Left cardiac atrium (tissue), 4 donors: ENCODE measurements around the gene SLC5A8. TPM values are rescaled to one million over a fixed set of nuclear protein-coding genes. Genes with fewer than 3 reads are reported as not detected.

Experiments used
- ATAC-seq, 2 donors: fragments of 200-7000 bp; cut with Tn5 transposase; one replicate each; pipeline ENCODE4 v1.9.1; 2020; ENCODE audit warnings: mild to moderate bottlenecking in 2 of 2, moderate library complexity in 2 of 2
- DNase-seq: peaks from one replicate; pipeline ENCODE4 v3.0.0-alpha.2; 2020
- intact Hi-C, 2 donors: fragments of 100-400 bp; cut with DNase I; formaldehyde crosslinking; loops; one replicate each; pipeline versions ENCODE4 v1.14.1 to v1.15.1; 2022 to 2023
- long read RNA-seq: library from polyadenylated mRNA; unstranded; transcript quantifications from one replicate; pipeline ENCODE4 v2.0.0, GENCODE V29; 2021
- total RNA-seq, 2 donors: library from RNA; stranded (reverse); fragmentation: NEBNext Ultra II Directional; extraction: Animal tissue kit (Norgen Biotek cat#: 25700); gene quantifications; one replicate each; pipeline ENCODE4 v1.2.1, GENCODE V29; 2021
- donor health status: DM: no; HTN: yes; CAD: no.
- donor health status: DM: no; HTN: yes; CAD: no; lungs with severe emphysema.
- donor health status: DM: yes; HTN: yes; CAD: no.
- donor health status: Dilated cardiomyopathy.

Gene SLC5A8, protein sequence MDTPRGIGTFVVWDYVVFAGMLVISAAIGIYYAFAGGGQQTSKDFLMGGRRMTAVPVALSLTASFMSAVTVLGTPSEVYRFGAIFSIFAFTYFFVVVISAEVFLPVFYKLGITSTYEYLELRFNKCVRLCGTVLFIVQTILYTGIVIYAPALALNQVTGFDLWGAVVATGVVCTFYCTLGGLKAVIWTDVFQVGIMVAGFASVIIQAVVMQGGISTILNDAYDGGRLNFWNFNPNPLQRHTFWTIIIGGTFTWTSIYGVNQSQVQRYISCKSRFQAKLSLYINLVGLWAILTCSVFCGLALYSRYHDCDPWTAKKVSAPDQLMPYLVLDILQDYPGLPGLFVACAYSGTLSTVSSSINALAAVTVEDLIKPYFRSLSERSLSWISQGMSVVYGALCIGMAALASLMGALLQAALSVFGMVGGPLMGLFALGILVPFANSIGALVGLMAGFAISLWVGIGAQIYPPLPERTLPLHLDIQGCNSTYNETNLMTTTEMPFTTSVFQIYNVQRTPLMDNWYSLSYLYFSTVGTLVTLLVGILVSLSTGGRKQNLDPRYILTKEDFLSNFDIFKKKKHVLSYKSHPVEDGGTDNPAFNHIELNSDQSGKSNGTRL
- not detected for total RNA-seq
- long read RNA-seq, result 0 reads

DNA sequence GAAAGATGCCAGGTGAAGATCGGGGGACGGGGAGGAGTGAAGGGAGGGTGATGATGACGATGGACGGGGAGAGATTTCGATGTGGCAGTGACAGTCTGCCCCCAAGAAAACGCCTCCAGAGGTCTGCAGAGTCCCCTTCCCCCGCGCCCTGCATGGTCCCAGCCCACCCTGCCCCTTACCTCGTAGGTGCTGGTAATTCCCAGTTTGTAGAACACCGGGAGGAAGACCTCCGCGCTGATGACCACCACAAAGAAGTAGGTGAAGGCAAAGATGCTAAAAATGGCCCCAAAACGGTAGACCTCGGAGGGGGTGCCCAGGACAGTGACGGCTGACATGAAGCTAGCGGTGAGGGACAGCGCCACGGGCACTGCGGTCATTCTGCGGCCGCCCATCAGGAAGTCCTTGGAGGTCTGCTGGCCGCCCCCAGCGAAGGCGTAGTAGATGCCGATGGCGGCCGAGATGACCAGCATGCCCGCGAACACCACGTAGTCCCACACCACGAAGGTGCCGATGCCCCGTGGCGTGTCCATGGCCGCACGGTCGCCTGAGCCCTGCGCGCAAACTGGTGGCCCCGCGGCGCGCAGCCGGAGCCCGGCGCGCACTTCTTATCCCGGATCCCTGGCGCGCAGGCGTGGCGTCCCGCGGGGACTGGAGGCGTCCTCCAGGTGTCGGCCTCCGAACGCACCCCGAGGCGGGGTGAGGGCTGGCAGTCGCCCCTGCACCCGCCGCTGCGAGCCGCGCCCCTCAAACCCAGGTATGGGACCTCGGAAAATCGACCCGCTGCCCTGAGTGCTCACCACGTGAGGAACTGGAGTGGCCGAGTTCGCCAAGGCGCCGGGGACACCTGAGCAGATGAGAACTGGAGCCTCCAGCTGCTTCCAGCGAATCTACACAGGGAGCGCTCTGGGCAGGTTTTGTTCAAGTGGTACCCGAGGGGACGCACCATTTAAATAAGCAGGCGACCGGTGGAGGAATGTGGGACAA is at the start of gene SLC5A8:
Gene SLC5A8, minus strand, starts transcription at position 920 of the 984 bp plus-strand sequence. Its CDS starts 390 bp downstream, at position 530.
- ATAC-seq (no peak), DNase-seq (no peak)
- intact Hi-C loops, result no loop called here

DNA sequence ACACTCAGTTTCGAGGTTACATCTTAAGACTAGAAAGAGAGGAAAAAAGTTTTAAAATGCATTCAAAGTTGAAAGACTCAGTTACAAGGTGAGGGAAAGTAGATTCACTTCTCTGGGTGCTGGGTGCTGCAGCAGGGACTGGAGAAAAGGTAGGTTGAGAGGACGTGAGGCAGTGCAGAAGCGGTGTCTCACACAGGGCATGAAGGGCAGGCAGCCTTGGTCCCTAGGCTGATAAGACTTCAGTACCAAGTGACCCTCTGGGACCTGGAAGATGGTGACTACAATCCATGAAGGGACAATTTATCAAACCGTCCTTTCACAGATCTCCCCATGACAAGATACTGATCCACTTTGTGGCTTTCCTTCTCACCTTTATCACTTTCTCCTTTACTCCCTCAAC is 47.3 kb upstream of the SLC5A8 start:
- intact Hi-C loops, result no loop called here
- ATAC-seq (no peak), DNase-seq (no peak)

DNA sequence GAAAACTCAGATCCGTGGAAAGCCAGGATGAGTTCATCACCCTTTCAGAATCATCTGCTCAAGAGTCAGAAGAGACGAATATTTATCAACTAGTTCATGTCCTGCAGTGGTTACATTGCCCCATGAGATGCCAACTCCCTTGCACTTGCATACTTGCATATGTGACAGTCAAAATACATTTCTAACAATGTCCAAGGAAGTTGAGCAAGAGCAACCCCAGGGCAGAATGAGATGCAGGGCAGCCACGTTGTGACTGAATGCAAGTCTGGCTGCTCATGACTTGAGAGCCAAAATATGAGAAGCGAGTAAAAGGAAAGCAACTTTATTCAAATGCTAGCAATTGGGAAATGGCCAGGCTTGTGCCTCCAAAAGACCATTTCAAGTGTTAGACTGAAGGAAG is 46.2 kb upstream of the SLC5A8 start:
- intact Hi-C loops, result no loop called here
- no peak for ATAC-seq
- DNase-seq, result no peak

DNA sequence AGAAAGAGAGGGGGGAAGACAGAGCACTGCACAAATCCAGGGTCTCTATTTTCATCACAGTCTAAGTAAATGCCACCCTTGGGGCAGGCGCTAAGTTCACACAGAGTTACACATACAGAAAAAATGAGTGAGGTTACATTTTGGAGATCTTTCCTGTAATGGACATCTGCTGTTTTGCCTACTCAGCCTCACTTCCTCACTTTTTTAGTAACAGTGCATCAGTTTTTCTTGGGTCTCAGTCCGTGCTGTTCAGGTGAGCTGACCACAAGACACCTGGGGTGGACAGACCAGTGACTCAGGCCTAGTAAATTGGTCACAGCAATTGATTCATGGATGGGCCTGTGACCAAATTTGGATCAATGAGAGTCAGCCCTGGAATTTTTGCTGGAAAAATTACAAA is 33.6 kb upstream of the SLC5A8 start:
- DNase-seq, result no peak
- ATAC-seq, result no peak
- intact Hi-C loops, result no loop called here

DNA sequence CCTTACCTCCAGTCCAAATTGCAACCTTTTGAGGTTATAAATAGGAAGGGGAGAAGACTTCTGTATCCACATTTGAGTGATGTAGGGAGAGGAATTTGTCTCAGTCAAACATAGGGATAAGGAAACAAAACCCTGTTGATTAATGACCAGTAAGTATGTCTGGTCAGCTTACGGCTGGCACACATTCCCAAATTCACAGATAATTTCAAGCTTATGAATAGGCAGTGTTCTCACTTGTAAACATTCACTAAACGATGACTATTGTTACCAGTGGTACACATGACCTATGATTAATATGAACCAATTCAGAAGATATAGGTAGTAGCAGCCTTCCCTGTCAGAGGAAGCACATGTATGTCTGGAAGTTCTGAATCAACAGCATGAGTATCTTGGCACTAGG is 33.0 kb upstream of the SLC5A8 start:
- ATAC-seq, result no peak
- DNase-seq, result no peak
- intact Hi-C loops, result no loop called here

DNA sequence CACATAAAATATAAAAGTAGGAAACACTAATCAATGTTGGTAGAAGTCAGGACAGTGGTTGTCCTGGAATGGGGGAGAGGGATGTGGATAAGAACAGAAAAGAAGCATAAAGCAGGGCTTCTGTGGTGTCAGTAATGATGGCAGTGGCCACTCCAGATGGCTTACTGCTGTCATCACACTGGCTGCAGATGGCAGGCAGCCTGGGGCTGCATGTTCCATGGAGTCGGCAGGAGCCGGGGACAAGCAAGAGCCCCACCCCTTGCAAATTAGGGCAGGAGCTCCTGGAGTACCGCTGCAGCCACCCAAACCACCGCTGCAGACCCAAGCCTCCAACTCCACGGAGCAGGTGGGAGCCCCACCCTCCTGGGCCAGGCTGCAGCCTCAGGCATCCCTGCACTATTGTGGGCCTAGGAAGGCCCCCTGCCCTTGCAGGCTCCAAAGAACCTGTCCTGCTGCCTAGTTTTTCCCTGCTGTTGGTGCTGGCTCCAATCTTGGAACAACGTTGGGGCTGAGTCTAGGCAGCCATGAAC is 28.8 kb upstream of the SLC5A8 start:
- DNase-seq (no peak), ATAC-seq (peak in 1 of 2 donors; percentile 22)

DNA sequence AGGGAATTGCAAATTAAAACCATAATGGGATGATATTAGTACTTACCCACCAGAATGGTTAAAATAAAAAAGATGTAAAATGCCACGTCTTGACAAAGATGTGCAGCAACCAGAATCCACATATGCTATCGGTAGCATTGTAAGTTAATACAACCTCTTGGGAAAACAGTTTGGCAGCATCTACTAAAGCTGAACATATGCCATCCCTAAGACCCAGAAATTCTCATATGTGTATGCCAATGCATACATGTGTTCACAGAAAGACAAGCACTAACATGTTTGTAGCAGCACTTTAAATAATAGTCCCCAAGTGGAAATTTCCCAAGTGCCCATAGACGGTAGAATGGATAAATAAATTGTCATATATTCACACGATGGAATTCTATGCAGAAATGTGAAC is 28.3 kb upstream of the SLC5A8 start:
- DNase-seq, result no peak
- ATAC-seq, result no peak
- intact Hi-C loops, result no loop called here

More for the DNA sequence above, 28.8 kb upstream of the SLC5A8 start:
- intact Hi-C loops, result no loop called here

DNA sequence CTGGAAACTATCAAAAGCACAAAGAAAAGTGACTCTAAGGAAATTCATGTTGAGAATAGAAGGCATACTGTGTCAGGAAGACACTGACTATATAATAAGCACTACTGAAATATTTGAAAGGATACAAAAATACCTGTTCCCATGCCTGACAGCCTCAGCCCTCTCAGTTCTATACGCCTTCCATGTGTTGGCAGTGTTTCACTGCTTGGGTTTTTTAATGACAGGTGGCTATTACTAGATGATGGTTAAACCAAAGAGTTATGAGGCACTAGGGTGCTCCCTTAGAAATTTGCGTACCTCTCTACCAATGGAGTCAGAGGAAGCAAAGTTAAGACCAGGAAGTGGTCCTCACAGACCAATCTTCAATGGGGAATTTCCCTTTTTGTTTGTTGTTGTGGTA is 25.6 kb upstream of the SLC5A8 start:
- intact Hi-C loops, result no loop called here
- ATAC-seq, result no peak
- DNase-seq, result no peak

DNA sequence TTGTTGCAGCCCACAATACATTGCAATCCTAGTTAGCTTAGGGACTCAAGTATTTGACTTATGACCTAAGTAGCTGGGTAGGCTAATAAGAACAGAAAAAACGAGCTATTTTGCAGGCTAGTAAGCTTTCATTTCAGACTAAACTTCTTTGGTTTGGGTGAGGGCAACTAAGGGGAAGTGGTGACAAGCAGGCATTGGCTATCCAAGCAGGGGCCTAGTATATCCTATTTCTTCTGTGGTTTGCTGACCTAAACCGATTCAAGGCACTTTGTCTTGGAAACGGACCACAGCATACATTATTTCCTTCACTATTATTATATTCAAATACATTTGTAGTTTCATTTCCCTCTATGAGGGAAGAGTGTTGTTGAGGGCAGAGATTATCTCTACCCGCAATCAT is 21.6 kb upstream of the SLC5A8 start:
- DNase-seq, result no peak
- peak in 1 of 2 donors; percentile 37 for ATAC-seq
- intact Hi-C loops, result no loop called here

DNA sequence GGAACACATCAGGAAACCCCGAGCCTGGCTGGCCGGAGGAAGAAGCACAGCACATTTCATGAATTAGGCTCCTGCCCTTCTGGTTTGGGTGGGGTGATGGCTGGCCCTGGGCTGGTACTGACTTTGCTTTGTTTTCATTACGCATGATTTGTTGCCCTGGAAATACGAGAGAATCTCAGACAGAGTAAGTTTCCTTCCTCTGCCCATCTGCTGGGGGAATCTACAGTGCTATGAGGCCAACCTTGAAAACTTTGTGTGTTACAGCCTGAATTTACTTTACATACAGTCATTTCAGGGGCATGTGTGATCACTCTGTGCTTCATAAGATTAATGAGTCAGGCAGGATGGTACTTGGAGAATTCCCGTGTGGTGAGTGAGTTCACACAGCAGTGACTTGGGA is 20.5 kb upstream of the SLC5A8 start:
- DNase-seq (no peak), ATAC-seq (peak in 1 of 2 donors; percentile 58)
- intact Hi-C loops, result no loop called here

DNA sequence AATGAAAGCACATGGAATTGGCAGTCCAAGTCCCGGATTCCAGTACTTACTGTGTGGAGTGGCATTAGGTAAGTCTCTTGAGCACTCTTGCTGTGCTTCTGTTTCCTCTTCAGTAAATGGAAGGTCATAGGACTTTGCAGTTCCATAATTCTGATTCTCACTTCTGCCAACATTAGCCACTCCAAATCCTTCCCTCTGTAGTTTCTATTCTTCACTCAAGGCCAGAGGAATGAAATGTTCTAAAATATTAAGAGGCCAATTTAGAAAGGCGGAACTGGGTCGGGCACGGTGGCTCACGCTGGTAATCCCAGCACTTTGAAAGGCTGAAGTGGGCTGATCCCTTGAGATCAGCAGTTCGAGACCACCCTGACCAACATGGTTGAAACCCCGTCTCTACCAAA is 19.8 kb upstream of the SLC5A8 start:
- DNase-seq (no peak), ATAC-seq (no peak)
- intact Hi-C loops, result no loop called here

DNA sequence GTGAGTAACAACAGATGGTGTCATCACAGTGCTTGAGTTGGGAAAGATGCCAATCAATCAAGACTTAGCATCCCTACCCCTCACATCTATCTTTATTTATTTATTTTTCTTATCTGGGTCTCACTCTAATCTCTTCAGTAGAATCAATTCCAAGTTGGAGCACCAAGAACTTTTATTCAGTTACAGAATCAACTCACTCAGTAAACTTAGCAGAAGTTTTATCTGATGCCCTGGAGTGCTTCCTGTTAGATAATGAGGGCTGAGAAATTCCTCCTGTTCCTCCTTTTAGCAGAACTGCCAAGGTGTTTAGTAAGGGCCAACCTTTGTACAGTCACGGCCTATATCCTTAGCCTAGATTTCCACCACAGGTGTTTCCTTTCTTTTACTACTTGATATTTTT is 11.3 kb upstream of the SLC5A8 start:
- intact Hi-C loops, result no loop called here
- no peak for ATAC-seq
- no peak for DNase-seq

DNA sequence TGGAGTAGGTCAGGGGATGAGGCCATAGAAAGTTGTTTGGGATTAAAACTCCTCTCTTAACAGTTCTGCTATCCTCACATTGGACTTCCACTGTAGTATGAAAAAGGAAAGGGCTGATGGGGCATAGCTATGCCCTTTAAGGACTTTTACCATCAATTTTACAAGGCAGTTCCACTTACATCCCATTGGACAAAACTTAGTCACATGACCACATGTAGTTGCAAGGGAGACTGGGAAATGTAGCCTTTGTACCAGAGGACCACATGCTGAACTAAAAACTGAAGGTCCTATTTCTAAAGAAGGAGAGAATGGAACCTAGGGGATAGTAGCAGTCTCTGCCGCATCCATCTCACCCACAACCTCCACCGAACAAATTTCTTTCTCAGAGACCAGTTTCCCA is 6.8 kb upstream of the SLC5A8 start:
- ATAC-seq, result no peak
- intact Hi-C loops, result no loop called here
- no peak for DNase-seq

DNA sequence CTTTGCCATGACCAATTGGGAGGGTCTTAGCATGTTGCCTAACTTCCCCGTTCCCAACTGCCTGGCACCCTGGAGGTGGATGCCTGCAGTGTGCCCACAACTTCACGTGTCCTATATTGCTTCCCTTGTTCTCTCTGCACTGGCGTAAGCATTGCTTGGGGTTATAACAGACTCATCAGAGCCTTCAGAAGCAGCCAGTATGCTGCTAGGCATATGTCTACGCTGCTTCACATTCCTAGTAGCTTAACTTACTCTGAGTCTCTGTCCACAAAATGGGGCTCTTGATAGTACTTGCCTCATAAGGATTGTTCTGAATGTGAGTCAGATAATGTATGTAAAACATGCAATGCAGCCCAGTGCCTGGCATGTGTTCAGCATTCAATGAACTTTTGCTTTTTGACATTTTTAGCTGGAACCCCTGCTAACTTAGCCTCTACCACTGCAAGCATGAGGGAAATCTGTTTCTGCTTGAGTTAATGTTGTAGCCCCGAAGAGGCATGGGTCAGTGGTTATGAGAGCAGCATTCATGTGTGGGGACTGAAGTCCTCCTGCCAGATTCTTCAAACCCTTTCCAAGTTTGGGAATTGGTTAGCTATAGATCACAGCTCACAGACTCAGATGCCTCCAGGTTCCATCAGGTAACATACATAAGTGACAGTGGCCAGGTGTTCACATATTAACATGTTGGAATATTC is 2.8 kb downstream of the SLC5A8 start:
- intact Hi-C loops, result no loop called here
- ATAC-seq (no peak), DNase-seq (no peak)

DNA sequence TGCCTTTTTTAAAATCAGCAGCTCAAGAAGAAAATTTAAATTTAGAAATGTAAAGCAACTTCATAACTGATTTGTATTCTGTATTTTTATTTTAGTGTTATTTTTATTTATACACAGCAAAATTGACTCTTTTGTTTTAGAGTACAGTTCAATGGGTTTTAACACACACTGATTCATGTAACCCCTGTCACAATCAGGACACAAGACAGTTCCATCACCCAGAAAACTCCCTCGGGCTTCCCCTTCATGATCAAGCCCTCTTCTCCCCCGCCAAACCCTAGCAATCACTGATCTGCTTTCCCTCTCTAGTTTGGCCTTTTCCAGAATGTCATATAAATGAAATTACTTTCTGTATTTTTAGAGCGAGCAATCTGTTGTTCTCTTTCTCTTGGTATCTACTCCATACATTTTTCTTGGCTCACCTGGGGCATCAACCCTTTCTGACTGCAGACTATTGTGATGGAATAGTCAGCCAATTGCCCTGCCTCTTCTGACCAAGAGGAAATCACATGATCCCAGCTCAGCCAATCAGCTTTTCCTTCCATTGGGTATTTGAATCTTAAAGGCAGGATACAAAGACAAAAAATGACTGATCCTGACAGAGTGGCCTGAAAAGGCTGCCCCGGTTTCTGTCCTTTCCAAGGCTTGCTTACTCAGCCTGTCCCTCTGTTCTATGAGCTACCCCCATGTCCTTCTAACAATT is 5.3 kb downstream of the SLC5A8 start:
- intact Hi-C loops, result no loop called here
- ATAC-seq (no peak), DNase-seq (no peak)

DNA sequence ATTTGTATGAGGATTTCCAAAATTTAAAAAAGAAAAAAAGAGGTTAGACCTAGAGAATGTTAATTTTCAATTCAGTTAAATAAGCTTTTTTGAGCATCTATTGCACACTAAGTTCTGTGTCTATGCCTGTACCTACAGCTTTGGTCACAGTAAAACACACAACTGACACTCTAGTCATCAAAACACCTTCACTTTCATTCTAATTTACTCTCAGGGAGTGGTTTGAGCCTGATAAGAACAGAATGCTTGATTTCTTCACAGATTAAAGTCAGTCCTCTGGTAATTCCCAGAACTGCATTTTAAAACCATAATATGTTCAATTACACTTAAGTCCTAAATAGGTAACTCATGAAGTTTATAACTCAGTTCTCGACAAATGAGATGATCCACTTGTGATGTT is 9.2 kb downstream of the SLC5A8 start:
- ATAC-seq (no peak), DNase-seq (no peak)
- intact Hi-C loops, result no loop called here

DNA sequence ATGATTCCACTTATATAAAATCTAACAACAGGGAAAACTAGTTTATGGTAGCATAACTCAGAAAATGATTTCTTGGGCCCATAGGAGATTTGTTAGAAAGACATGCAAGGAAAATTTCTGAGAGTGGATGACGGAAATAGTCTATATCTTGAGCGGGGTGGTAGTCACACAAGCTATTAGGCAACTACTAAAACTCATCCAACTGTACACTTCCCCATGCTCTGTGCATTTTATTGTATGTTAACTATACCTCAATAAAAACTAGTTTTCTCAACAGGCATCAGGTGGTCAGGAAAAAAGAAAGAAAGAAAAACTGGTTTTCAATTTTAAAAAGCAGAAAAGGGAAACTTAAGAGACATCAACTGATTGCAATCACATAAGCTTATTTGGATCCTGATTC is 9.9 kb downstream of the SLC5A8 start:
- ATAC-seq, result no peak
- intact Hi-C loops, result no loop called here

DNA sequence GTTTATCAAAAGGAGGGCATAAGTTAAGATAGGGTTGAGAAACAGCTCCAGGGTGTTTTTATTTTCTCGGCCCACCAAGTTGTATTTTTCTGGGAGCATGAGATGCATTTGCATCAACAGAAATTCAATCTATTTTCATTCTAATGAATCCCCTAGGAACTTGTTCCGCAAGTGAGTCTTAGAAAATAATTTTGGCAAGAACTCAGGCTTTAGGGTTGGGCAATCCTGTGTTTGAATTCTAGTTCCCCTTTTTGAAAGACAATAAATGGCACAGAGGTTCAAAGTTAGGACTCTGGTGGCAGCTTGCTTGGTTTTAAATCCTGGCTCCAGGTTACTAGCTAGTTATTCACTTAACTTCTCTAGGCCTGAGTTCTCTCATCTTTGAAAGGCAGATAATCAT is 23.7 kb downstream of the SLC5A8 start:
- intact Hi-C loops, result no loop called here
- ATAC-seq (no peak), DNase-seq (no peak)

More for the DNA sequence above, 9.9 kb downstream of the SLC5A8 start:
- DNase-seq, result no peak
